Adrenal gland (tissue), 12 donors: ENCODE measurements around the gene TRPC6. TPM values are rescaled to one million over a fixed set of nuclear protein-coding genes. Genes with fewer than 3 reads are reported as not detected.
A peak's percentile ranks its signal among the peaks of the same experiment; 100 is the strongest.
"Not testable (repeated sequence)": the region's sequence is repeated elsewhere in the genome, so short reads cannot be mapped to it uniquely, and the experiment has no call there.

Experiments
- DNase-seq, 7 donors: peaks; one replicate each; pipeline ENCODE4 v3.0.0-alpha.2; 2019 to 2020
- H3K27ac ChIP-seq, 5 donors: fragments of 200-600 bp; sonication (generic) in 4 of 5; 1 replicate in 3 of 5; 2 replicates in 2 of 5; pipeline versions ENCODE4 v1.5.1 to v1.8.0; 2016 to 2020; ENCODE audit warnings: mild to moderate bottlenecking in 1 of 5
- H3K27me3 ChIP-seq: fragments of 200-600 bp; 2 replicates; pipeline ENCODE4 v1.8.0; 2021
- H3K36me3 ChIP-seq, 2 donors: fragments of 200-600 bp; replicated peaks in 1 of 2; 1 replicate in 1 of 2; 2 replicates in 1 of 2; pipeline versions ENCODE4 v1.5.1 to v1.8.0; 2018 to 2022
- H3K4me1 ChIP-seq, 2 donors: fragments of 200-600 bp; replicated peaks in 1 of 2; 1 replicate in 1 of 2; 2 replicates in 1 of 2; pipeline versions ENCODE4 v1.5.1 to v1.8.0; 2018 to 2021
- H3K4me3 ChIP-seq, 4 donors: fragments of 200-600 bp; sonication (generic) in 3 of 4; one replicate each; pipeline ENCODE4 v1.5.1; 2016 to 2018
- H3K9me3 ChIP-seq, 3 donors: fragments of 200-600 bp; sonication (generic) in 1 of 3; replicated peaks in 1 of 3; 1 replicate in 2 of 3; 2 replicates in 1 of 3; pipeline versions ENCODE4 v1.5.1 to v1.8.0; 2016 to 2021
- POLR2A ChIP-seq, 2 donors: fragments of 450-650 bp; IDR thresholded peaks; one replicate each; pipeline ENCODE4 v1.6.1; 2017; ENCODE audit warnings: antibody characterized with exemption in 2 of 2, mild to moderate bottlenecking in 2 of 2, moderate library complexity in 1 of 2
- WGBS, 4 donors: extraction: QIAGEN DNeasy Blood & Tissue Kit in 2 of 4; methylation state at CpG; one replicate each; pipeline versions ENCODE4 v1.1.5 to v1.1.7; 2013 to 2017; 5-methylcytosine and 5-hydroxymethylcytosine counted together
- intact Hi-C, 2 donors: fragments of 100-400 bp; cut with DNase I; formaldehyde crosslinking; loops; one replicate each; pipeline versions ENCODE4 v1.14.1 to v1.15.0; 2022 to 2023
- polyA plus RNA-seq, 3 donors: library from polyadenylated mRNA; stranded (reverse); fragments of 200-250 nt in 2 of 3; fragments of 350-450 nt in 1 of 3; fragmentation: Illumina TruSeq in 1 of 3; extraction: RNeasy Lipid Tissue Mini Kit (QIAGEN cat#74804) in 1 of 3; gene quantifications; one replicate each; pipeline ENCODE4 v1.2.3, GENCODE V29; 2013 to 2014
- total RNA-seq, 9 donors: library from RNA; depleted of rRNA in 4 of 9; stranded (reverse); fragments of >200 nt in 4 of 9; fragments of 120-200 nt in 1 of 9; fragmentation: NEBNext Ultra II Directional in 1 of 9; extraction: Animal tissue kit (Norgen Biotek cat#: 25700) in 1 of 9; gene quantifications; one replicate each; pipeline versions ENCODE4 v1.1.0 to v1.2.4, GENCODE V29; 2013 to 2023
- TF ChIP-seq, protein P1 (sequence below), 6 experiments: fragments of 450-650 bp in 4 of 6; fragments of 200-600 bp in 2 of 6; sonication (generic) in 1 of 6; IDR thresholded peaks; 1 replicate in 5 of 6; 2 replicates in 1 of 6; pipeline versions ENCODE4 v1.5.1 to v1.8.0; 2016 to 2021; ENCODE audit warnings: antibody characterized with exemption in 6 of 6, mild to moderate bottlenecking in 2 of 6, moderate library complexity in 1 of 6
- donor health status: healthy with polysubstance abuse.
- donor health status: Bipolar disorder and iron deficiency.
- donor health status: DM: yes; HTN: yes; CAD: no.
- donor health status: DM: no; HTN: no; CAD: no.
- donor health status: DM: no; HTN: no; CAD: no.
- donor health status: DM: yes; HTN: yes; CAD: no.

Gene TRPC6
- total and polyA plus RNA-seq, 12 donors: 0.24 to 2.8 (median 0.55) TPM; not detected in 1

DNA sequence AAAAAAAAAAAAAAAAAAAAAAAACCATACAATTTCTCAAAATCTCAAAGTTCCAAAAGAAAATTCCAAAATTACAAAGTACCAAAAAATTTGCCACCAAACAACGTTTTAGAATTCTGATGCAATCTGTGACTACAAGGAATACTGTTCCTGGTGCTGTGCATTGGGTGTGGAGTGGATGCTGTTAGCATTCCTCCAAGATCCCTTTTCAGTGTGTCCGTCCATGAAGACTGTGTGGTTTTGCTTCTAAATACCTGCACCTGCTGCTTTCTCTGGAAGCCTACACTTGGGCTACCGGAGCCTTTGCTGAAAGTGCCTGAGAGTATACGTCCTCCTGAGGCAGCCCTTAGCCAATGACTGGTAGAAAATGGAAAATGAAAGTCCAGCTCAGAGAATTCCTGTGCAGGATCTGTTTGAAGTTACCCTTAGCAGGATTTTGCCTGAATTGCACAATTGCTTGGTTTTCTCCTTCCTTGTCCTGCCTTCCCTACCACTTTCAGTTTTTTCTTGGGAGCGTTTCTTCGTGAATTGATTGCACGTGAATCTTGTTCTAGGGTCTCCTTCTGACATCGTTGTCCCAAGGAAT is 140.8 kb downstream of the TRPC6 start:
- no peak for TF ChIP-seq POLR2A (IDR thresholded peaks at IDR 0.05)
- TF ChIP-seq, protein P1, sequence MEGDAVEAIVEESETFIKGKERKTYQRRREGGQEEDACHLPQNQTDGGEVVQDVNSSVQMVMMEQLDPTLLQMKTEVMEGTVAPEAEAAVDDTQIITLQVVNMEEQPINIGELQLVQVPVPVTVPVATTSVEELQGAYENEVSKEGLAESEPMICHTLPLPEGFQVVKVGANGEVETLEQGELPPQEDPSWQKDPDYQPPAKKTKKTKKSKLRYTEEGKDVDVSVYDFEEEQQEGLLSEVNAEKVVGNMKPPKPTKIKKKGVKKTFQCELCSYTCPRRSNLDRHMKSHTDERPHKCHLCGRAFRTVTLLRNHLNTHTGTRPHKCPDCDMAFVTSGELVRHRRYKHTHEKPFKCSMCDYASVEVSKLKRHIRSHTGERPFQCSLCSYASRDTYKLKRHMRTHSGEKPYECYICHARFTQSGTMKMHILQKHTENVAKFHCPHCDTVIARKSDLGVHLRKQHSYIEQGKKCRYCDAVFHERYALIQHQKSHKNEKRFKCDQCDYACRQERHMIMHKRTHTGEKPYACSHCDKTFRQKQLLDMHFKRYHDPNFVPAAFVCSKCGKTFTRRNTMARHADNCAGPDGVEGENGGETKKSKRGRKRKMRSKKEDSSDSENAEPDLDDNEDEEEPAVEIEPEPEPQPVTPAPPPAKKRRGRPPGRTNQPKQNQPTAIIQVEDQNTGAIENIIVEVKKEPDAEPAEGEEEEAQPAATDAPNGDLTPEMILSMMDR (IDR thresholded peaks at IDR 0.05): no peak
- peak overlapping the region in 2 of 5 donors; percentile 7 to 36 for H3K27ac ChIP-seq
- intact Hi-C loops: no loop called here
- no peaks in the 10 kb centered on the region for H3K9me3 ChIP-seq
- 85 to 91% (median 88%) methylated on average over 8 of the region's 8 CpGs for WGBS, 4 donors
- DNase-seq: no peak
- no peaks in the 10 kb centered on the region for H3K36me3 ChIP-seq
- H3K4me3 ChIP-seq: no peak overlapping the region
- no peaks in the 10 kb centered on the region for H3K27me3 ChIP-seq
- H3K4me1 ChIP-seq: peaks cover 16 to 62% of the 10 kb centered on the region in 2 donors

DNA sequence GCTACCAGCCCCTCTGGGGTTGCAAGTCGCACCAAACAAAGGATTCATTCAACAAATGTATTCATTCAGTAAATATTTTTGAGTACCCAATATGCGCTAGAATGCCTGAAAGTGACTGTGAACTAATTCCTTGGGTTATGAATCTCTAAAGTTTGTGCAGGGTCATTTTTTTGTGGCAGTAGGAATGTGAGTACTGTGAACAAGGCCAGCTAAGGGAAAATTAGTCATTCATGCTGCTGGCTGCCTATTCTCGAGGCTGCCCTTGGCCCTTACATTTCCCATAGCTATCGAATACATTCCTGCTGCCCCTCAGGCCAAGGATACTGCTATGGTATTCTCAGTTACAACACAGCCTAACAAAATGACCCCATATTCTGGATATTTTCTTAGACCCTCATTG is 141.6 kb downstream of the TRPC6 start:
- Histone ChIP-seq H3K27ac (peak overlapping the region; percentile 52 to 91 (median 61)), H3K9me3 (no peaks in the 10 kb centered on the region), H3K4me1 (peaks cover 16 to 56% of the 10 kb centered on the region in 2 donors), H3K4me3 (no peak overlapping the region), H3K27me3 (no peaks in the 10 kb centered on the region), H3K36me3 (no peaks in the 10 kb centered on the region)
- DNase-seq: peak; percentile 33 to 62 (median 57)
- no peak for TF ChIP-seq POLR2A (IDR thresholded peaks at IDR 0.05)
- TF ChIP-seq, protein P1 (IDR thresholded peaks at IDR 0.05): no peak
- intact Hi-C loops: no loop called here
- WGBS, 4 donors: 33 to 48% (median 39%) methylated on average over 4 of the region's 4 CpGs

DNA sequence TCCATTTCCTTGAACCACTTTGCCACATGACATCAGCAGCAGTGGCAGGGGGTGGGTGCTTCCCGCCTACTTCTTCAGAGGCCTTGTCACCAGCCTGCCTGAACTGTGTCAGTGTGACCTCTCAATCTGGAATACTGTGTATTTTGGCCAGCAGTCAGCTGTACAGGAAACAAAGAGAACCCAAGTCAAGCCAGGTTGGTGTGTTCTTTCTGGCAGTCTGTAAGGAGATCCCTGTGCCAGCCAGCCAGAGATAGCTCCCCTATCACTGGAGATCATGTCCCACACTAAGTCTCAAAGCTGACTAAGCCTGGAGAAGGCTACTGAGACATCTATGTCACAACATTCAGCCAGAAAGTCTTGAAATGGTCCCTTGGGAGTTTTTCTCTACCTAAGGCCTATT is 142.1 kb downstream of the TRPC6 start:
- H3K36me3 ChIP-seq: no peaks in the 10 kb centered on the region
- H3K27me3 ChIP-seq: no peaks in the 10 kb centered on the region
- H3K9me3 ChIP-seq: no peaks in the 10 kb centered on the region
- intact Hi-C loops: no loop called here
- no peak overlapping the region for H3K4me3 ChIP-seq
- peak overlapping the region; percentile 52 to 91 (median 61) for H3K27ac ChIP-seq
- no peak for TF ChIP-seq POLR2A (IDR thresholded peaks at IDR 0.05)
- TF ChIP-seq, protein P1 (IDR thresholded peaks at IDR 0.05): no peak
- H3K4me1 ChIP-seq: peaks cover 16 to 52% of the 10 kb centered on the region in 2 donors
- peak; percentile 45 to 70 (median 58) for DNase-seq
- WGBS, 4 donors: 20 to 39% (median 33%) methylated on average over 1 of the region's 1 CpG

DNA sequence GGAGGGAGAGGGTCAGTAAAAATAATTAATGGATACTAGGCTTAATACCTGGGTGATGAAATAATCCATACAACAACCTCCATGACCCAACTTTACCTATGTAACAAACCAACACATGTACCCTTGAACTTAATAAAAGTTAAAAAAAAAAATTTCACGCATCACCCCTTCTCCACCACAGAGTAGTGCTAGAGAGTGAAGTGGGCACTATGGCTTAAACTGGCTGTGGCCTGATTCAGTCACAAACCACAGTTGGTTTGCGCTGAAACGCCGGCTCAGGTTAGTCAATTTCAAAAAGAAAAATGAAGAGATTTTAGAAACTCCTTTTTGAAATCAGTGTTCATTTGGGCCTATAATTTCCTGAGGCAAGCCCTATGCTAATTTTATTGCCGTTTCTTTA is 144.3 kb downstream of the TRPC6 start:
- intact Hi-C loops: loop anchor here (5.0 to 10.0 kb wide), 2 partner anchors 462 to 465 kb away; no protein-coding TSS in a partner anchor
- DNase-seq: no peak
- Histone ChIP-seq H3K4me1 (peaks cover 11 to 30% of the 10 kb centered on the region in 2 donors), H3K27me3 (no peaks in the 10 kb centered on the region), H3K9me3 (no peaks in the 10 kb centered on the region), H3K36me3 (no peaks in the 10 kb centered on the region), H3K27ac (no peak overlapping the region), H3K4me3 (no peak overlapping the region)
- TF ChIP-seq POLR2A (IDR thresholded peaks at IDR 0.05): no peak
- TF ChIP-seq, protein P1 (IDR thresholded peaks at IDR 0.05): no peak
- 92 to 95% (median 94%) methylated on average over 5 of the region's 5 CpGs for WGBS, 4 donors

DNA sequence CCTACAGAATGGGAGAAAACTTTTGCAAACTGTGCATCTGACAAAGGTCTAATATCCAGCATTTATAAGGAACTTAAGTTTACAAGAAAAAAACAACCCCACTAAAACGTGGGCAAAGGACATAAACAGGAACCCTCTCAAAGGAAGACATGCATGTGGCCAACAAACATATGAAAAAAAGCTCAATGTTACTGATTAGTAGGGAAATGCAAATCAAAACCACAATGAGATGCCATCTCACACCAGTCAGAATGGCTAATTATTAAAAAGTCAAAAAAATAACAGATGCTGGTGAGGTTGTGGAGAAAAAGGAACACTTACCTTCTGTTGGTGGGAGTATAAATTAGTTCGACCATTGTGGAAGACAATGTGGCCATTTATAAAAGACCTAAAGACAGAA is 145.1 kb downstream of the TRPC6 start:
- not testable (repeated sequence) for H3K36me3 ChIP-seq

More for the DNA sequence above, 145.1 kb downstream of the TRPC6 start:
- 69 to 87% (median 74%) methylated on average over 2 of the region's 2 CpGs for WGBS, 4 donors
- H3K4me1 ChIP-seq: peaks cover 9 to 23% of the 10 kb centered on the region in 2 donors
- not testable (repeated sequence) for H3K27ac ChIP-seq, H3K9me3 ChIP-seq, H3K27me3 ChIP-seq, DNase-seq, H3K4me3 ChIP-seq
- intact Hi-C loops: loop anchor here (5.0 to 10.0 kb wide), 2 partner anchors 461 to 464 kb away; no protein-coding TSS in a partner anchor
